GM12801 (cell line): ENCODE measurements around the gene AGBL4.

Experiments
- TF ChIP-seq, protein P1 (sequence below): IDR thresholded peaks from one replicate; pipeline ENCODE4 v1.5.1; 2011; ENCODE audit warnings: control low read depth; ENCODE audit not compliant: insufficient read length; ENCODE audit errors: extremely low read depth

Gene AGBL4

DNA sequence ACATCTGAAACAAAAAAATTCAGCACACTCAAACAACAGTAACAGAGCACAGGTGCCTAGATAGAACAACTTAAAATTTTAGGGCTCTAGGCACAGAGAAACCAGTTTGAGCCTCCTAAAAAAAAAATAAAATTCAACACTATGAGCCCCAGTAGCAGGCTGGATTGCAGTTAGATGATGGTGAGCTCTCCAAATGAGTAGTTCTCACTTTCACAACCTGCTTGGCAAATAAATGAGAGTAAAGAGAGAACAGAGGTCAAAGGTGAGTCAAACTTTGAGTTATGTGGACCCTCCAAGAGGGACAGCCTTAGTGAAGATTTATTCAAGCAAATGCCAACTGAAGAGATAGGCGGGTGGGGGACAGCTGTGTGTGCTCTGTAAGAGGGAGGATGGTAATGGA, 1250.6 kb downstream of the AGBL4 start:
- TF ChIP-seq, protein P1, sequence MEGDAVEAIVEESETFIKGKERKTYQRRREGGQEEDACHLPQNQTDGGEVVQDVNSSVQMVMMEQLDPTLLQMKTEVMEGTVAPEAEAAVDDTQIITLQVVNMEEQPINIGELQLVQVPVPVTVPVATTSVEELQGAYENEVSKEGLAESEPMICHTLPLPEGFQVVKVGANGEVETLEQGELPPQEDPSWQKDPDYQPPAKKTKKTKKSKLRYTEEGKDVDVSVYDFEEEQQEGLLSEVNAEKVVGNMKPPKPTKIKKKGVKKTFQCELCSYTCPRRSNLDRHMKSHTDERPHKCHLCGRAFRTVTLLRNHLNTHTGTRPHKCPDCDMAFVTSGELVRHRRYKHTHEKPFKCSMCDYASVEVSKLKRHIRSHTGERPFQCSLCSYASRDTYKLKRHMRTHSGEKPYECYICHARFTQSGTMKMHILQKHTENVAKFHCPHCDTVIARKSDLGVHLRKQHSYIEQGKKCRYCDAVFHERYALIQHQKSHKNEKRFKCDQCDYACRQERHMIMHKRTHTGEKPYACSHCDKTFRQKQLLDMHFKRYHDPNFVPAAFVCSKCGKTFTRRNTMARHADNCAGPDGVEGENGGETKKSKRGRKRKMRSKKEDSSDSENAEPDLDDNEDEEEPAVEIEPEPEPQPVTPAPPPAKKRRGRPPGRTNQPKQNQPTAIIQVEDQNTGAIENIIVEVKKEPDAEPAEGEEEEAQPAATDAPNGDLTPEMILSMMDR, result no peak

DNA sequence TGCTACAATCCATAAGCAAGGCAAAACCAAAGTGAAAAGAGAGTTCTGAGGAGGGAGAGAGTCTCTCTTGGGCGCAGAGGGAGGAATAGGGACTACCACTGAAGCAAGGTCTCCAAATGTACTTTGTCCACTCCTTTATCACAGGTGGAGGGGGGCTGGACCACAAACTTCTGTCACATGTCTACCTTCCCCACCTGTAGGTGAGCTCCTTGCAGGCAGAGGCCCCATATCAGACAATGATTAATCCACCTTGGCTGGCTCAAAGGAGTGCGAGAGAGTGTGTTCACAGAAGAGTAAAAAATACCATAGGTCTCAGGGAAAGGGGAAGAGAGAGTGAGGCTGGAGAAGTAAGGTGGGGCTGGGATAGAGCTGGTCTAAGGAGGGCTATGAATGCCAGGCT, 1251.5 kb downstream of the AGBL4 start:
- TF ChIP-seq, protein P1, result no peak

DNA sequence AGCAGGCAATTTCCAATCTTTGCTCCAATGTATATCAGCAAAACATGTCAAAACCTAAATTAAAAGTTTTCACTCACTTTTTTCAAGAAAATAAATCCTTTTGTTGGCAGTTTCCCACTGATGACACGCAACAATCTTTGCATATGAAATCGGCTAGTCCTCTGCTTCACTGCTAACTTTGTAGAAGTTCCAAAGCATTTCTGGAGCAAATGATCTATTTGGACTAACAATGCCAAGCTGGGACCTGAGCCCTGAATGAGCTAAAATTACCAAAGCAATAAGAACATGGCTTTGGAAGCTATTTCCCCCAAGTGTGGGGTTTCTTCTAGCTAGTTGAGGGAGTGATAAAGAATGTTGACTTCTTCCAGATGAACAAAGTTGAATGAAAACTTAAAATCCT, 1252.2 kb downstream of the AGBL4 start:
- TF ChIP-seq, protein P1, result no peak

DNA sequence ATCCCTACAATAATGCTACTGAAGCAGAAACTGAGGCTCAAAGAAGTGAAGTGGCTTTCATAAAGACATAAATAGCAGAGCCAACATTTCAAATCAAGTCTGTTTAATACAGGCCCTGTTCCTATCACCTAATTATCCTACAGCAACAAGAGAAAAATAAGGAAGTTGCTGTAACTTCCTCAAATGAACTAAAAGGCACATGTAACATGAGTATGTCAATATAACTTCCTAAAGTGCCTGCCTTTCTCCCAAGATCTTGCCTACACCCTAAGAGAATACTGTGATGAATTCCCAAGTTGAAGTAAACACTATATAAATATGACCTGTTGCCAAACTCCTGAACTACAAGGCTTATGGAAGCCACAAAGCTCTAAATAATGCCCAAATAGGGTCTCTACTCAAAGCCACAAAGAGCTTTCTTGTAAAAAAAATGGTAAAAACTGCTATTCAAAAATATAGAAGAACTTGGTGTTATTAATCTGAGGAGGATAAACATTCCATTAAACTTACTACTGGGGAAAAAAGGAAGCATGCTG, 1255.7 kb downstream of the AGBL4 start:
- TF ChIP-seq, protein P1, result no peak

DNA sequence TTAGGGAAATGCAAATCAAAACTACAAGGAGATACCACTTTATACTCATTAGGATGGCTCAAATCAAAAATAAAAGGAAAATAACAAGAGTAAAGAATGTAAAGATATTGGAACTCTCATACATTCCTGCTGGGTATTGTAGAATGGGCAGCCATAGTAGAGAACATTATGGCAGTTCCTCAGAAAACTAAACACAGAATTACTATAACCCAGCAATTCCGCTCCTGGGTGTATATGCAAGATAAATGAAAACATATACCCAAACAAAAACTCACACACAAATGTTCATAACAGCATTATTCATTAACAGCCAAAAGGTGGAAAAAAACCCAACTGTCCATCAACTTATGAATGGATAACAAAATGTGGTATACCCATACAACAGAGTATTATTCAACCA, 1258.4 kb downstream of the AGBL4 start:
- TF ChIP-seq, protein P1, result no peak

DNA sequence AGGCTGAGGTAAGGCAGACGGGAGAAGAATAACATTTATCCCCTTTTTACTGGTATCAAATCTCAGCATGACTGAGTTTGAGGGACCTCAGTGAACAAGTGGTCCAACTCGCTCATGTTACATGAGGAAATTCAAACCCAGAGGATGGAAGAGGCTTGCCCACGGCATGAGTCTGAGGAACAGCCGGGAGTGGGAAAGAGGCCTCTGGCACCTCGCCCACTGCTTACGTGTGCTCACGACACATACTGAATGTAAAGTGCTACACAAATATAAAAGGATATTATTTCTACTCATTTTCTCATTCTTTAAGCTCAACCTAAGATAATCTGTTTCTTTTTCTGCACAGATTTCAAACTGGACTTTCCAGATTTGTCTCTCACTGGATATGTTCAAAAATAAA, 1261.8 kb downstream of the AGBL4 start:
- TF ChIP-seq, protein P1, result no peak

DNA sequence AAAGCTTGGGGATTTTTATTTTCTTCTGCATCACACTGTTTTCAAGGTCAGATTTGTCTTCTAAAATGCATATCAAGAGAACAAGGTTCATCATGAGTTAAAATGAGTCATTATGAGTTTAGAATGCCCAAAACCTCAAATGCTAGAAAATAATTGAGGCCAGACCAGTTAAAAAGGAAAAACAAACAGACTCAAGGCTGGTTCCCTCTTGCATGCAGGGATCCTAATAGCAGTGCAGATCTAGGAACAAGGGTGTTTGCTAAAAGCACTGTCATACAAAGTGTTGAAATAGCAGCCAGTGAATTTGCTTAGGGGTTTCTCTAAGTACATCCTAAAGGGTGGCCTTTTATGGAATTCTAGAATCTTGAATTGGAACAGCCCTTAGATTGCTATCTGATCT, 1262.3 kb downstream of the AGBL4 start:
- TF ChIP-seq, protein P1, result no peak
